Stimulated activated CD8-positive, alpha-beta memory T cell treated with anti-CD3 and anti-CD28 coated beads, Interleukin-7, amount 100 ng/mL, for 1 hour (primary cell): ENCODE data around the gene ARIH1.
A peak's percentile ranks its signal among the peaks of the same experiment; 100 is the strongest.
"Not testable (repeated sequence)": the region's sequence is repeated elsewhere in the genome, so short reads cannot be mapped to it uniquely, and the experiment has no call there.

Experiments
- DNase-seq, 2 donors: peaks; one replicate each; pipeline ENCODE4 v3.0.0-alpha.2; 2020; ENCODE audit warnings: low read depth in 2 of 2

Gene ARIH1

GRCh38 chr15:72604794-72605193 lies 130.7 kb downstream of the ARIH1 start:
- DNase-seq: no peak

- DNase-seq: not testable (repeated sequence)
Observed at GRCh38 chr15:72608084-72608483, 134.0 kb downstream of the ARIH1 start.

GRCh38 chr15:72609862-72610261 lies 135.7 kb downstream of the ARIH1 start:
- DNase-seq: no peak

- DNase-seq: not testable (repeated sequence)
Observed at GRCh38 chr15:72612324-72612723, 138.2 kb downstream of the ARIH1 start.

GRCh38 chr15:72614810-72615532 lies 140.8 kb downstream of the ARIH1 start:
- DNase-seq: no peak

- DNase-seq: not testable (repeated sequence)
Observed at GRCh38 chr15:72615533-72616233, 141.6 kb downstream of the ARIH1 start.

GRCh38 chr15:72616491-72617210 lies 142.5 kb downstream of the ARIH1 start:
- no peak for DNase-seq

GRCh38 chr15:72623854-72624253 lies 149.7 kb downstream of the ARIH1 start:
- DNase-seq: not testable (repeated sequence)

- not testable (repeated sequence) for DNase-seq
Observed at GRCh38 chr15:72626153-72626552, 152.0 kb downstream of the ARIH1 start.

GRCh38 chr15:72628249-72629067 lies 154.3 kb downstream of the ARIH1 start:
- not testable (repeated sequence) for DNase-seq

GRCh38 chr15:72629068-72629570 lies 155.0 kb downstream of the ARIH1 start:
- DNase-seq: not testable (repeated sequence)

GRCh38 chr15:72636519-72637282 lies 162.6 kb downstream of the ARIH1 start:
- peak; percentile 4 to 31 for DNase-seq

- DNase-seq: not testable (repeated sequence)
Observed at GRCh38 chr15:72639759-72640483, 165.8 kb downstream of the ARIH1 start.

- not testable (repeated sequence) for DNase-seq
Observed at GRCh38 chr15:72642271-72642670, 168.1 kb downstream of the ARIH1 start.

GRCh38 chr15:72648631-72649253 lies 174.6 kb downstream of the ARIH1 start:
- not testable (repeated sequence) for DNase-seq
